ENCODE measurements around the gene RNF144B. TPM values are rescaled to one million over a fixed set of nuclear protein-coding genes. Genes with fewer than 3 reads are reported as not detected.

The RNF144B gene
- 0.11 to 0.58 TPM (median 0.41 TPM) in 5 replicates for total RNA-seq (2022; extraction: Qiagen RNA extraction)

DNA sequence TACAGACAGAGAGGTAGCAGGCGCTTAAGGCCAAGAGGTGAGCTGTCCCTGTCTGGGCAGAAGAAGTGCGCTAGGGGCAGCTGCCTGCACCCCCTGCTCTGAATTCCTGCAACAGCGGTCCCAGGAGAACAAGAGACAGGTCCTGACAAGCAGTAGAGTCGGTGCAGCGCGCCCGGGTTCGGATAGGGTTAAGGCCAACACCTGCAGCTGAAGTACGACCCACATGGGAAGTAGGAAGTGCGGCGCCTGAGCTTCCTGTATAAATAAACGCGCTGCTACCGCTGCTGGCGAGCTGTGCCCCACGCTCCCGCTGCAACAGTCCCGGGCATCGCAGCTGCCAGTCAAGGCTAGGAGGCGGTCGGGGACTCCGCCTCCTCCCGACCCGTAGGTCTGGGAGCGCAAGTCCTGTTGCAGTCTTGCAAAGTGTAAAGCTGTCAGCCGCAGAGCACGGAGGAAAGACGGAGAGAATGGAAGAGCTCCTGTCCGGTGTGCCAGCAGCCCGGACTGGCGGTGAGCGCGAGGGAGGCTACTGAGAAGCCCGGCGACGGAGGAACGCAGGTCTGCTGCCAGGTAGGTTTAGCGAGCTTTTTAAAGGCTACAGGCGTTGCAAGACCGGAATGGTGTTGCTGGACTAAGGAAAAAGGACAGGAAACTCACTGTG is at the start of gene RNF144B:
Gene RNF144B (plus strand): TSS at position 290 of the 661 bp plus-strand sequence. CDS start 12,185 bp downstream, outside the sequence.

Other genes starting within 250 kb of the RNF144B start
- gene TPMT, start 232.3 kb upstream of the RNF144B start, total RNA-seq (2022; extraction: Qiagen RNA extraction), result 5.1 to 6.6 TPM (median 5.4 TPM) in 5 replicates
- gene KDM1B, start 231.9 kb upstream of the RNF144B start, total RNA-seq (2022; extraction: Qiagen RNA extraction), result 6.7 to 7.6 TPM (median 7.3 TPM) in 5 replicates
- gene DEK, start 122.8 kb upstream of the RNF144B start, total RNA-seq (2022; extraction: Qiagen RNA extraction), result 68.4 to 110 TPM (median 75.3 TPM) in 5 replicates